Measurements from ENCODE around the gene NAALADL2. TPM values are rescaled to one million over a fixed set of nuclear protein-coding genes. Genes with fewer than 3 reads are reported as not detected.

NAALADL2 gene
- total RNA-seq, 1 donor = 13.4 TPM

GRCh38 chr3:175391601-175392000 is 532.5 kb downstream of the NAALADL2 start:
- TF ChIP-seq, protein P1, sequence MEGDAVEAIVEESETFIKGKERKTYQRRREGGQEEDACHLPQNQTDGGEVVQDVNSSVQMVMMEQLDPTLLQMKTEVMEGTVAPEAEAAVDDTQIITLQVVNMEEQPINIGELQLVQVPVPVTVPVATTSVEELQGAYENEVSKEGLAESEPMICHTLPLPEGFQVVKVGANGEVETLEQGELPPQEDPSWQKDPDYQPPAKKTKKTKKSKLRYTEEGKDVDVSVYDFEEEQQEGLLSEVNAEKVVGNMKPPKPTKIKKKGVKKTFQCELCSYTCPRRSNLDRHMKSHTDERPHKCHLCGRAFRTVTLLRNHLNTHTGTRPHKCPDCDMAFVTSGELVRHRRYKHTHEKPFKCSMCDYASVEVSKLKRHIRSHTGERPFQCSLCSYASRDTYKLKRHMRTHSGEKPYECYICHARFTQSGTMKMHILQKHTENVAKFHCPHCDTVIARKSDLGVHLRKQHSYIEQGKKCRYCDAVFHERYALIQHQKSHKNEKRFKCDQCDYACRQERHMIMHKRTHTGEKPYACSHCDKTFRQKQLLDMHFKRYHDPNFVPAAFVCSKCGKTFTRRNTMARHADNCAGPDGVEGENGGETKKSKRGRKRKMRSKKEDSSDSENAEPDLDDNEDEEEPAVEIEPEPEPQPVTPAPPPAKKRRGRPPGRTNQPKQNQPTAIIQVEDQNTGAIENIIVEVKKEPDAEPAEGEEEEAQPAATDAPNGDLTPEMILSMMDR (IDR thresholded peaks at IDR 0.05; ENCODE audit: insufficient read depth, low read depth, low read length) = no peak
- no peak overlapping the region for H3K4me3 ChIP-seq (ENCODE audit: low read depth, low read length)
- DNase-seq (ENCODE audit: low read depth) = no peak

DNA sequence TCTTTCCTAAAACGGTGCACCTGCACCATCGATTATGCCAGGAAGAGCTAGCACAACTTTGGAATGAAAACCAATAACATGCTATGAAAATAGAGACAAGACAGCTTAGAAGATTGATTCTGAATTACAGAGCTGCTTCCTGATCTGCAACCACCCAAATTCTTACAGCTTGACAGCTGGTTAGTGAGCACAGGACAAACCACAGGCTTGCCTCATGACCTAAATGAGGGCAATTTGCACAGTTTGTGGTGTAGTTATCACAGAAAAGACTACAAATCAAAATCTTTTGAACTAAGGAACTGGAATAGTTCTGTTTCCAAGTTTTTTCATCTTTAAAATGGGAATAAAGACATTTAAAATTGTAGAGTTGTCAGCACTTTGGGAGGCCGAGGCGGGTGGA is 533.5 kb downstream of the NAALADL2 start:
- TF ChIP-seq, protein P1 (IDR thresholded peaks at IDR 0.05; ENCODE audit: insufficient read depth, low read depth, low read length) = no peak
- no peak overlapping the region for H3K4me3 ChIP-seq (ENCODE audit: low read depth, low read length)
- DNase-seq (ENCODE audit: low read depth) = peak; percentile 42

DNA sequence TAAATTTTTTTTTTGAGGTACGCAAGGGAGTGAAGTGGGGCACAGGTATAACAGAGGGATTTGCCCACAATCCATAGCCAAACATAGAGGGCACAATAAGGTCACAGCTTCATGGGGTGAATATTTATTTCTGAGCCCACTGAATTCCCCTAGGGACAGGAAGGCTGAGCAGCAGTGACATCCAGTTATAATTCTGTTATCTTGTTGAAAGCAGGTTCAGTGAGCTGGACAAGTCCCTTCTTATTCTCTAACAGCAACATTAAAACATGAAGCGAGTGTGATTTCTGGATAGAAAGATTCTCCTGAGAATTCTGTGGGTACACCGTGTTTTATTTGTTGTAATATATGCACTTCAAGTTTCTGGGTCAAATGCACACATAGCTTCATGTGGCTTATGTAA is 538.2 kb downstream of the NAALADL2 start:
- TF ChIP-seq, protein P1 (IDR thresholded peaks at IDR 0.05; ENCODE audit: insufficient read depth, low read depth, low read length) = no peak
- no peak overlapping the region for H3K4me3 ChIP-seq (ENCODE audit: low read depth, low read length)
- DNase-seq (ENCODE audit: low read depth) = no peak

DNA sequence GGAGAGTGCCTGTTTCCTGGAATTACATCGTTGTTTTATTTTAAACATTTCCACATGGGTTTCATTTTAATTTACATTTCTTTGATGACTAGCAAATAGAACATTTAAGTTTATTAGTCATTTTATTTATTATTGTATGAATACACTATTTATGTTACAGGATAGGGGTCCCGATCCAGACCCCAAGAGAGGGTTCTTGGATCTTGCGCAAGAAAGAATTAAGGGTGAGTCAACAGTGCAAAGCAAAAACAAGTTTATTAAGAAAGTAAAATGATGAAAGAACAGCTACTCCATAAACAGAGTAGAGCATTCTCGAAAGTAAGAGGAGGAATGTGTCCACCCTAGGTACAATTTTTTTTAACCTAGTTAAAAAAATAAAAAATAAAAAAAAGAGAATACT is 539.5 kb downstream of the NAALADL2 start:
- peak; percentile 57 for DNase-seq (ENCODE audit: low read depth)
- TF ChIP-seq, protein P1 (IDR thresholded peaks at IDR 0.05; ENCODE audit: insufficient read depth, low read depth, low read length) = no peak
- H3K4me3 ChIP-seq (ENCODE audit: low read depth, low read length) = no peak overlapping the region

DNA sequence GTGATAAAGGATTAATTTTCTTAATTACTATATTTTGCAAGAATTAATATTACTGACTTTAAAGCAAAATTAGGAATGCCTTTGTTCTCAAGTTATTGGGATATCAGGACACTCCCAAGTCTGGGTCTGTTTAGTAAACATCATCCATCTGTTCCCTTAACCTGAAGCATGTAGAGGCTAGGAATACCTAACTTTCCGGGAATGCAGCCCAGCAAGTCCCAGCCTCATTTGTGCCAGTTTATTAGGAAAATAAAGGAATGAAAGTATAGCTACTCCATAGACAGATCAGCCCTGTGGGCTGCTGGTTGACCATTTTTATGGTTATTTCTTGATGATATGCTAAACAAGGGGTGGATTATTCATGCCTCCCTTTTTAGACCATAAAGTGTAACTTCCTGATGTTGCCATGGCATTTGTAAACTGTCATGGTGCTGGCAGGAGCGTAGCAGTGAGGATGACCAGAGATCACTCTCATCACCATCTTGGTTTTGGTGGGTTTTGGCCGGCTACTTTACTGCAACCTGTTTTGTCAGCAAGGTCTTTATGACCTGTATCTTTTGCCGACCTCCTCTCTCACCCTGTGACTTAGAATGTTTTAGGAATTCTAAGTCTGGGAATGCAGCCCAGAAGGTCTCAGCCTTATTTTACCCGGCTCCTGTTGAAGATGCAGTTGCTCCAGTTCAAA is 540.2 kb downstream of the NAALADL2 start:
- DNase-seq (ENCODE audit: low read depth) = peak; percentile 35
- H3K4me3 ChIP-seq (ENCODE audit: low read depth, low read length) = no peak overlapping the region
- TF ChIP-seq, protein P1 (IDR thresholded peaks at IDR 0.05; ENCODE audit: insufficient read depth, low read depth, low read length) = no peak

DNA sequence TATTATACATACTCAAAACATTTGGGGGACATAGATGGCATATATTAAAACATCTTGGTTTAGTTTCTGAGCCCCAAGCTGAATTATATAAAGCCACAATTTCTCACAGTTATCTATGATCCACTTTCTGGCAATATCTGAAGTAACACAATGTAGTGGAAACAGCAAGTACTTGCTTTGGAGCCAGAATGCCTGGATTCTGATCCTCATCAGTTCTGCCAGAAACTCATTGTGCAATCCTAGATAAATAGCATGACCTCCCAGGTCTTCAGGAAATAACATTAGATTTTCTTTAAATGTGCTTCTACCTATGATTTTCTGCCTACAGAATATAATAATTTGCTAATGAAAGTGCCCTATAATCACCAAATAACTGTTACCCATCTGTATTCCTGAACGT is 544.9 kb downstream of the NAALADL2 start:
- DNase-seq (ENCODE audit: low read depth) = peak; percentile 25
- no peak overlapping the region for H3K4me3 ChIP-seq (ENCODE audit: low read depth, low read length)
- TF ChIP-seq, protein P1 (IDR thresholded peaks at IDR 0.05; ENCODE audit: insufficient read depth, low read depth, low read length) = no peak

DNA sequence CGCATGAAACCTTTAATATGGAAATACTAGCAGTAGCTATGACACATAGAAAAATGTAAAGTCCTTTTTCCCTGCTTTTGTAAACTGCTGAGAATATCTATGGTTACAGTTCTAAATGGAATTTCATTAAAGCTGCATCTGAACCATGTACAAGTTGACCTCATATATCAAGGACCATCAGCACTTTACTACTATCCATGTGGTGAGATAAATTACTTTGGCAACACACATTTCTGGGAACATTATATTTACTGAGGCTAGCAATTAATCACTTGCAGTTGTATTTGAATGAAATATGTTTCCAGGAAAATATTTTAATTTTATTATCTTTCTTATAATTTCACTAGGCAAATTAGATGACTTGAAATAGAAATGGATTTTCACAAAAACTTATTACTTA is 545.5 kb downstream of the NAALADL2 start:
- TF ChIP-seq, protein P1 (IDR thresholded peaks at IDR 0.05; ENCODE audit: insufficient read depth, low read depth, low read length) = no peak
- no peak overlapping the region for H3K4me3 ChIP-seq (ENCODE audit: low read depth, low read length)
- peak; percentile 11 for DNase-seq (ENCODE audit: low read depth)

Measured in fibroblast of villous mesenchyme (primary cell).